Measurements from ENCODE around the gene CREG2.

The CREG2 gene

GRCh38 chr2:101305492-101306078 lies 81.7 kb downstream of the CREG2 start:
- no peak for DNase-seq

- DNase-seq: no peak
Measured at GRCh38 chr2:101305035-101305434, 82.3 kb downstream of the CREG2 start.

GRCh38 chr2:101303688-101304087 lies 83.6 kb downstream of the CREG2 start:
- no peak for DNase-seq

- no peak for DNase-seq
Measured at GRCh38 chr2:101302016-101302415, 85.3 kb downstream of the CREG2 start.

- DNase-seq: no peak
Measured at GRCh38 chr2:101300836-101301235, 86.5 kb downstream of the CREG2 start.

GRCh38 chr2:101300164-101300563 lies 87.1 kb downstream of the CREG2 start:
- no peak for DNase-seq

GRCh38 chr2:101299604-101300003 lies 87.7 kb downstream of the CREG2 start:
- DNase-seq: no peak

- DNase-seq: no peak
Measured at GRCh38 chr2:101297383-101297782, 89.9 kb downstream of the CREG2 start.

GRCh38 chr2:101296371-101296770 lies 90.9 kb downstream of the CREG2 start:
- DNase-seq: no peak

- DNase-seq: no peak
Measured at GRCh38 chr2:101295895-101296294, 91.4 kb downstream of the CREG2 start.
